Loucy (cell line): ENCODE measurements around the gene FCHSD2.

Experiments used
- EZH2phosphoT487 ChIP-seq: fragments of 200-600 bp; IDR thresholded peaks from 2 replicates; pipeline ENCODE4 v1.6.1; 2018; ENCODE audit warnings: antibody characterized with exemption, mild to moderate bottlenecking, moderate library complexity, borderline replicate concordance
- TF ChIP-seq, protein P1 (sequence below): fragments of 200-600 bp; sonication (generic); conservative IDR thresholded peaks from 2 replicates; pipeline ENCODE4 v1.5.1; 2014; ENCODE audit warnings: mild to moderate bottlenecking, antibody characterized with exemption, low read length

DNA sequence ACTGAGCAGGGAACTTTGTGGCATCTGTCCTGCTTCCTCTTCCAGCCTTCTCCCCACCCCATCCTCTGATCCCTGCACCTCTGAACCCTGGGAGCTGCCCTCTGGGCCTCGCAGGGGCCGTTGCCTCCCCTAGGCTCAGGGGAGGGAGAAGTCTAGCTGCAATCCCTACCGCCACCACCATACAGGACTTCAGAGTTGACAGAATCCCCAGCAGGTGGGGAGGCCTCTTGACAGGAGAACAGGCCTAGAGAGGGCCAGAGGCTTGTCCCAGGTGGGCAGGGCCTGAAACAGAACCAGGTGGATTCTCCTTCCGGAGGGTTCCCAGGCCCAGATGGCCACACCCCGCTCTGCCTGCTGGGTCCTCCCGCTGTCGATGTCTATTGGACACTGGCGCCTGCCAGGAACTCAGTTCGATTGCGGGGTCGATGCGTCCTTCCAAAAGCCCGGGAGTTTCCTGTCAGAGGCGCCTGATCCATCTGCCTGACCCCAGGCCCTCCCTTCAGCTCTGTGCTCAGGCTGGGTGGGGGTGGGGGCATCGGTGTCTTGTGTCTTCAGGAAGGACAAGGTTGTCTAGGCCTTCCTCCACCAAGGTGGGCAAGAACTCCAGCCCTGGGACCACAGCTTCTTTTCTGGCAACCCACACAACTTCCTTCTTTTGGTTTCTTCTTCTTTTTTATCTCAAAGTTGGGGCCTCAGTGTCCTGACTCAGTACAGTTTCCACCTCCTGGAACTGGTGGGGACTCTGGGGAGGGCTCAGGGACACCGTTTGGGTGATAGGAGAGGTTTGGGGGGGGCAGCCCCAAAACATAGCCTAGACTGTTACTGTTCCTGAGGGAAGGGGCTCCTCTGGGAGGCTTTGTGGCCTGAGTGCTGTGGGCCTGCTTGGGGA lies 354.7 kb downstream of the FCHSD2 start:
- TF ChIP-seq, protein P1, sequence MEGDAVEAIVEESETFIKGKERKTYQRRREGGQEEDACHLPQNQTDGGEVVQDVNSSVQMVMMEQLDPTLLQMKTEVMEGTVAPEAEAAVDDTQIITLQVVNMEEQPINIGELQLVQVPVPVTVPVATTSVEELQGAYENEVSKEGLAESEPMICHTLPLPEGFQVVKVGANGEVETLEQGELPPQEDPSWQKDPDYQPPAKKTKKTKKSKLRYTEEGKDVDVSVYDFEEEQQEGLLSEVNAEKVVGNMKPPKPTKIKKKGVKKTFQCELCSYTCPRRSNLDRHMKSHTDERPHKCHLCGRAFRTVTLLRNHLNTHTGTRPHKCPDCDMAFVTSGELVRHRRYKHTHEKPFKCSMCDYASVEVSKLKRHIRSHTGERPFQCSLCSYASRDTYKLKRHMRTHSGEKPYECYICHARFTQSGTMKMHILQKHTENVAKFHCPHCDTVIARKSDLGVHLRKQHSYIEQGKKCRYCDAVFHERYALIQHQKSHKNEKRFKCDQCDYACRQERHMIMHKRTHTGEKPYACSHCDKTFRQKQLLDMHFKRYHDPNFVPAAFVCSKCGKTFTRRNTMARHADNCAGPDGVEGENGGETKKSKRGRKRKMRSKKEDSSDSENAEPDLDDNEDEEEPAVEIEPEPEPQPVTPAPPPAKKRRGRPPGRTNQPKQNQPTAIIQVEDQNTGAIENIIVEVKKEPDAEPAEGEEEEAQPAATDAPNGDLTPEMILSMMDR = peak; percentile 42
- TF ChIP-seq EZH2phosphoT487 = no peak
